Gastroesophageal sphincter (tissue), 4 donors: ENCODE data around the gene LRAT. TPM values are rescaled to one million over a fixed set of nuclear protein-coding genes. Genes with fewer than 3 reads are reported as not detected.

ENCODE experiments used
- ATAC-seq: fragments of 150-250 bp; one replicate; pipeline ENCODE4 v1.9.1; 2016; ENCODE audit warnings: mild to moderate bottlenecking, moderate library complexity
- H3K27ac ChIP-seq, 4 donors: fragments of 200-600 bp; sonication (generic) in 3 of 4; 1 replicate in 3 of 4; 2 replicates in 1 of 4; pipeline ENCODE4 v1.5.1; 2016 to 2019
- H3K27me3 ChIP-seq: fragments of 200-600 bp; sonication (generic); one replicate; pipeline ENCODE4 v1.5.1; 2019
- H3K36me3 ChIP-seq, 2 donors: fragments of 200-600 bp; sonication (generic); one replicate each; pipeline ENCODE4 v1.5.1; 2019; ENCODE audit warnings: control low read depth in 1 of 2
- H3K4me1 ChIP-seq, 3 donors: fragments of 200-600 bp; sonication (generic); 1 replicate in 2 of 3; 2 replicates in 1 of 3; pipeline ENCODE4 v1.5.1; 2016 to 2019; ENCODE audit warnings: control low read depth in 2 of 3
- H3K4me3 ChIP-seq, 2 donors: fragments of 200-600 bp; sonication (generic); one replicate each; pipeline ENCODE4 v1.5.1; 2019; ENCODE audit warnings: mild to moderate bottlenecking in 1 of 2, moderate library complexity in 1 of 2
- H3K9me3 ChIP-seq, 3 donors: fragments of 200-600 bp; sonication (generic); one replicate each; pipeline ENCODE4 v1.5.1; 2017 to 2019; ENCODE audit warnings: control low read depth in 2 of 3
- CTCF ChIP-seq, 4 experiments: fragments of 200-600 bp in 2 of 4; fragments of 450-650 bp in 2 of 4; sonication (generic) in 1 of 4; IDR thresholded peaks; one replicate each; pipeline ENCODE4 v1.5.1; 2017 to 2019; ENCODE audit warnings: antibody characterized with exemption in 4 of 4, mild to moderate bottlenecking in 2 of 4, moderate library complexity in 2 of 4
- EP300 ChIP-seq: sonication (generic); formaldehyde crosslinking; IDR thresholded peaks from one replicate; pipeline ENCODE4 v1.6.1; 2017; ENCODE audit warnings: antibody characterized with exemption, mild to moderate bottlenecking
- POLR2A ChIP-seq, 2 donors: fragments of 450-650 bp; IDR thresholded peaks; one replicate each; pipeline ENCODE4 v1.6.1; 2017; ENCODE audit warnings: antibody characterized with exemption in 2 of 2, mild to moderate bottlenecking in 2 of 2, moderate library complexity in 1 of 2
- POLR2AphosphoS5 ChIP-seq: sonication (generic); formaldehyde crosslinking; IDR thresholded peaks from one replicate; pipeline ENCODE4 v1.6.1; 2017; ENCODE audit warnings: antibody characterized with exemption
- WGBS, 2 donors: methylation state at CpG; one replicate each; pipeline ENCODE4 v1.1.5; 2018; ENCODE audit warnings: low coverage in 1 of 2; 5-methylcytosine and 5-hydroxymethylcytosine counted together
- total RNA-seq, 4 donors: library from RNA; depleted of rRNA; stranded (reverse); fragments of >200 nt; gene quantifications; one replicate each; pipeline ENCODE4 v1.1.0, GENCODE V29; 2016

Gene LRAT
- total RNA-seq, 4 donors from 2014 or later = 0.30 to 0.40 TPM; not detected in 2

GRCh38 chr4:154727540-154727939, 16.3 kb upstream of the LRAT start:
- Histone ChIP-seq H3K9me3 (no peaks in the 10 kb centered on the region), H3K4me3 (no peak overlapping the region), H3K4me1 (no peaks in the 10 kb centered on the region), H3K27me3 (no peaks in the 10 kb centered on the region), H3K27ac (no peak overlapping the region), H3K36me3 (no peaks in the 10 kb centered on the region)
- ATAC-seq = no peak
- TF ChIP-seq POLR2AphosphoS5 (no peak), POLR2A (IDR thresholded peaks at IDR 0.05) (no peak), EP300 (no peak), CTCF (IDR thresholded peaks at IDR 0.05) (no peak)
- WGBS, 2 donors = 13 to 14% methylated on average over 1 of the region's 1 CpG

GRCh38 chr4:154731756-154732155, 12.0 kb upstream of the LRAT start:
- Histone ChIP-seq H3K4me1 (no peaks in the 10 kb centered on the region), H3K36me3 (no peaks in the 10 kb centered on the region), H3K27ac (no peak overlapping the region), H3K4me3 (no peak overlapping the region), H3K9me3 (no peaks in the 10 kb centered on the region), H3K27me3 (peaks cover 4% of the 10 kb centered on the region)
- ATAC-seq = no peak
- TF ChIP-seq POLR2AphosphoS5 (no peak), EP300 (no peak), POLR2A (IDR thresholded peaks at IDR 0.05) (no peak), CTCF (IDR thresholded peaks at IDR 0.05) (no peak)

GRCh38 chr4:154732669-154733068, 11.1 kb upstream of the LRAT start:
- Histone ChIP-seq H3K27me3 (peaks cover 4% of the 10 kb centered on the region), H3K9me3 (no peaks in the 10 kb centered on the region), H3K27ac (no peak overlapping the region), H3K4me3 (no peak overlapping the region), H3K36me3 (no peaks in the 10 kb centered on the region), H3K4me1 (no peaks in the 10 kb centered on the region)
- TF ChIP-seq POLR2A (IDR thresholded peaks at IDR 0.05) (no peak), POLR2AphosphoS5 (no peak), EP300 (no peak), CTCF (IDR thresholded peaks at IDR 0.05) (no peak)
- 90 to 97% methylated on average over 4 of the region's 4 CpGs for WGBS, 2 donors
- ATAC-seq = no peak

GRCh38 chr4:154736770-154737169, 7.0 kb upstream of the LRAT start:
- Histone ChIP-seq H3K27ac (no peak overlapping the region), H3K4me3 (no peak overlapping the region), H3K27me3 (peaks cover 10% of the 10 kb centered on the region), H3K9me3 (no peaks in the 10 kb centered on the region), H3K4me1 (peaks cover 0 to 17% (median 0%) of the 10 kb centered on the region in 3 donors), H3K36me3 (no peaks in the 10 kb centered on the region)
- TF ChIP-seq POLR2A (IDR thresholded peaks at IDR 0.05) = no peak
- TF ChIP-seq EP300 = no peak
- TF ChIP-seq CTCF (IDR thresholded peaks at IDR 0.05) = no peak
- no peak for TF ChIP-seq POLR2AphosphoS5
- WGBS, 2 donors = 38 to 100% methylated on average over 1 of the region's 1 CpG
- ATAC-seq = no peak

- Histone ChIP-seq H3K9me3 (no peaks in the 10 kb centered on the region), H3K36me3 (no peaks in the 10 kb centered on the region), H3K4me3 (no peak overlapping the region), H3K27ac (no peak overlapping the region), H3K27me3 (peaks cover 27% of the 10 kb centered on the region), H3K4me1 (peaks cover 0 to 34% (median 2%) of the 10 kb centered on the region in 3 donors)
- WGBS, 2 donors = 0 to 10% methylated on average over 2 of the region's 2 CpGs
- ATAC-seq = no peak
- no peak for TF ChIP-seq CTCF (IDR thresholded peaks at IDR 0.05)
Observed at GRCh38 chr4:154738426-154738825, 5.4 kb upstream of the LRAT start.
